ENCODE measurements around the gene MPZL1.

MPZL1 gene

GRCh38 chr1:167752219-167752985, 30.6 kb downstream of the MPZL1 start:
- DNase-seq = no peak

DNA sequence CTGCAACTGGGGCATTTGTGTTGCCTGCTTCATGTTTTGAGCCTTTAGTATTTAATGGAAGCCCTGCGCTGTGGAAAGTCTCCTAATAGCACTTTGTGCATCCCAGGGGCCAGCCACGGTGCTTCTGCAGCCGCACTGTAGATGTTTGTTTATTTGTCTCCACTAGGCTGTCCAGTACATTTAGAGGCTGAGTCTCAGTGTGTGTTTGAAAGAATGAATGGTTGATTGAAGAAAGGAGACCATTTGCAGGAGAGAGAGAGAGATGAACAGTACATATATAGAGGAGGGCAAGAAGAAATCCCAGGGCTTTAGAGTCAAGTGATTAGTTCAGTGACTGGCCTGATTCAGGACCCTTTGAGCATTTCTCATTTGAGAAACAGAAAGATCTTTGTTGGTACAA, 33.9 kb downstream of the MPZL1 start:
- DNase-seq = no peak

GRCh38 chr1:167756730-167757405, 35.1 kb downstream of the MPZL1 start:
- DNase-seq = no peak

GRCh38 chr1:167757433-167758309, 35.9 kb downstream of the MPZL1 start:
- DNase-seq = no peak

DNA sequence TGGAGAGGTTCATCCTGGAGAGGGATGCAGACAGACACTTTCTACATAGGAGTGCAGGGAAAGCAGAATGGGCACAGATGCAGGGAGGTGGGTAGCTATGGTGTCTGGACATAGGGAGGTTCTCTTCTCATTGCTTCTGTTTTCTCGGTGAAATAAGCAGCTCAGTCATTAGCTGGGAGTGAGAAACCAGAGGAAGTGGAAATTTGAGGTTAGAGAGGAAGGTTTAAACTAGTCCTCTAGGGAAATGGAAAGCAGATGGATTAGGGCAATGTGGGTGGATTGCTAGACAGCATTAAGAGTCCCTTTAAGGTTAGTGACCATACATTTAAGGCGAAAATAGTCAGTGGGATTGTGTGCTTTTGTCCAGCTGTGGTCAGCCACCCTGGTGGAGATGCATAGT, 39.6 kb downstream of the MPZL1 start:
- peak; percentile 68 for DNase-seq

DNA sequence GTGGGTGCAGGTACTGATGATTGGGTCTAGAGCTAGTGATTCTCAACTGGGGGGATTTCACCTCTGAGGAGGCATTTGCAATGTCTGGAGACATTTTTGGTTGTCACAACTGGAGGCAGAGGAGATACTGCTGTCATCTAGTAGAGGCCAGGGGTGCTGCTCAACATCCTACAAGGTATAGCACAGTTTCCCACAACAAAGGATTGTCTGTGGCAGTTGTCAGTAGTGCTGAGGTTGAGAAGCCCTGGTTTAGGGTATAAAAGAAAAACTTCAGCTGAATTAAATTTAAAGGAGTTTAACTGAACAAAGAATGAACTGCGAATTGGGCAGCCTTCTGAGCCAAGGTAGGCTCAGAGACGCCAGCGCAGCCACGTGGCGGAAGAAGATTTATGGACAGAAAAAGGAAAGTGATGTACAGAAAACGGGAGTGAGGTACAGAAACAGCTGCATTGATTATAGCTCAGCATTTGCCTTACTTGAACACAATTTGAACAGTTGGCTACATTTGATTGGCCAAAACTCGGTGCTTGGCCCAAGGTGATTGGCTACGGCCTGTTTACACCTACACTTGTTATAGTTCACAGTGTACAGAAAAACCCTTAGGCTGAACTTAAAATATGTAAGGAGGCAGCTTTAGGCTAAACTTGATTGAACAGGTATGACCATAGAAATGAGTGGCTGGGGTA, 40.4 kb downstream of the MPZL1 start:
- DNase-seq = no peak

- no peak for DNase-seq
Measured at GRCh38 chr1:167763525-167764220, 41.9 kb downstream of the MPZL1 start.

DNA sequence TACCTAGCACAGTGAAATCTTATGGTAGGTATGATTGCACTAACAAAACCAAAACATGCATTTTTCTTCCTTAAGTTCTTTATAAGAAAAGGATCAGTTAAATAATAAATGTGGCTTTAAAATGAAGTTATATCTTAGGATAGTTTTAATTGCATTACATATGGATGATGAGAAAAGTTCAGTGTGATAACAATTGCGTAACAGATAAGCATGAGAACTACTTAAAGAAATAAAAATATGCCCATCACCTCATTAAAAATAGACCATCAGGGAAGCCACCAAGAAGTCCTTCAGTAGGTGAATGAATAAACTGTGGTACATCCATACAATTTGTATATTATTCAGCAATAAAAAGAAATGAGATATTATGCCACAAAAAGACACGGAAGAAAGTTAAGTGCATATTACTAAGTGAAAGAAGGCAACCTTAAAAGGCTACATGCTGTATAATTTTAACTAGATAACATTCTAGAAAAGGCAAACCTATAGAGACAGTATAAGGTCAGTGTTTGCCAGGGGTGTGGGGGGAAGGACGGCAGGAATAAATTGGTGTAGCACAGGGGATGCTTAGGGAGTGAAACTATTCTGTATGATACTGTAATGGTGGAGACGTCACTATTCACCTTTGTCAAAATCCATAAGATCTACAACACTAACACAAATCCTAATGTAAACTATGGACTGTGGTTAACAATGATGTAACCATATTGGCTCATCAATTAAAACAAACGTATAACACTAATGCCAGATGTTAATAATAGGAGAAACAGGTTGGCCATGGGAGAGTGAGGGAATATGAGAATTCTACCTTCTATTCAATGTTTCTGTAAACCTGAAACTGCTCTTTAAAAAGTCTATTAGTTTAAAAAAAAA, 42.9 kb downstream of the MPZL1 start:
- DNase-seq = no peak

- DNase-seq = no peak
Measured at GRCh38 chr1:167765496-167765895, 43.7 kb downstream of the MPZL1 start.

- DNase-seq = no peak
Measured at GRCh38 chr1:167766538-167766937, 44.8 kb downstream of the MPZL1 start.

- peak; percentile 56 for DNase-seq
Measured at GRCh38 chr1:167767761-167768160, 46.0 kb downstream of the MPZL1 start.

GRCh38 chr1:167770127-167770526, 48.3 kb downstream of the MPZL1 start:
- DNase-seq = no peak

- no peak for DNase-seq
Measured at GRCh38 chr1:167772436-167772835, 50.7 kb downstream of the MPZL1 start.

- DNase-seq = no peak
Measured at GRCh38 chr1:167773516-167773915, 51.7 kb downstream of the MPZL1 start.

DNA sequence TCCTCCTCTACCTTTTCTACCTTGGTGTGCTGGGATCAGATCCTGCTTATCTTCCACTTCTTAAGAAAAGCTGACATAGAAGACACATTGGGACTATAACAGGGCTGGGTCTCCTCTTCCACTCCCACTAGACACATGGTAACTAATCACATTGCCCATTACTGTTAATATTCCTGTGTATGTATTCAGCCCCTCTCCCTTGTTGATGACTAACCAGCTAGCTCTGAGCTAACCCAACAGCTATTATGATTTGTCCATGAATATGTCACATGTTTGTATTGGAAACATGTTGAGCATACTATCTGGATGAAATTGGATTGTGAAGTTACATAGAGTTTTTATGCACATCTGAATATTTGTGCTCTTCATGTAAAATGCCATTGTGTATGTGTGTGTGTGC, 52.9 kb downstream of the MPZL1 start:
- no peak for DNase-seq

DNA sequence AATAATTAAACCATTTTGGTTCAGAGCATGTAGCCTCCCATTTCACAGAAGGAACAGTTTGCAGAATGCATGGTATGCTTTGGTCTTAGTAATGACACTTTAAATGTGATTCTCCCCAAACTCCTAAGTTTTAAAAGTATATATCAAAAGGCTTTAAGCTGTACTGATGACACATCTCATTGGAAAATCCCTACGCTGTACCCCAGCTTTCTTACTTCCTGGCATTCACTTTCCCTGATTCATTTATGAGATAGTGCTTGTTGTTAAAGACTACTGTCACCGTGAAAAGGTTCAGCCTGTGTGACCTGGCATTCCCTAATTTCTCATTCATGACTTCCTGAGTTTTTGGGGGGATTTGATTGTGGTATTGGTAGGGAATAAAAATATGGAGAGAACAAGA, 53.4 kb downstream of the MPZL1 start:
- DNase-seq = peak; percentile 45

DNA sequence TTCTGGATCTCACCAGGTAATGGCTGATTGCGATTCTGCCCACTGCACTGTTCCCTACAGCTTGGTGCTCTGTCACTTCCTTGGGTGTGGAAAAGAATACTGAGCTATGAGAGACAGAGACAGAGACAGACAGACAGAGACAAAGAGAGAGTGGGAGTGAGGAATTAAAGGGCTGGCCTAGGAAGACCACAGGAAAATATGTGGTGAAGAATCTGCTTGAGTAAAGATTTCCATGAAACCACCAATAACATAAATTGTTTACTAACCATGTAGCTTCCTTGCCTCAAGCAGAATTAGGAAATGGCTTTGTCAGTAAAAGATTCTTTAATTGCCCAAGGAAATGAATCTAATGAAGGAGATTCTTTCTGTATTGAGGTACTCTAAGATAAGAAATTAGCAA, 54.4 kb downstream of the MPZL1 start:
- no peak for DNase-seq

GRCh38 chr1:167776616-167777268, 55.0 kb downstream of the MPZL1 start:
- DNase-seq = no peak

DNA sequence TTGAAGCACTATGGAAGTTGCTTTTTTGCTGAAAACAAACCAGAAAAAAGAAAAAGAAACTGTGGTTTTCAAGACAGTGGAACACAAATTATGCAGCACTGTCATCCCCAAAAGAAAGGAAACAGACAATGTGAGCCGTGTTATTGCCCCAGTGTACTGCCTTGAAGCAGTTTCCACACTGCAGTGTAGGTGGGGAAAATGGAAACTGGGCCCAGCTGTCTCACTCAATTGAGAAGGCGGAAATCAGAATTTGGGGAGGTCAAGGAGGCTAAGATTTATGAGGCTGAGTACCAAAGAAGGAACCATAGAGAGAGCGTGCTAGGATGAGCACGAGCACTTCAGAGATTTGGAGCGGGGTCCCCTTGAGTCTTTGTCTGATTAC, 55.5 kb downstream of the MPZL1 start:
- DNase-seq = peak; percentile 54

DNA sequence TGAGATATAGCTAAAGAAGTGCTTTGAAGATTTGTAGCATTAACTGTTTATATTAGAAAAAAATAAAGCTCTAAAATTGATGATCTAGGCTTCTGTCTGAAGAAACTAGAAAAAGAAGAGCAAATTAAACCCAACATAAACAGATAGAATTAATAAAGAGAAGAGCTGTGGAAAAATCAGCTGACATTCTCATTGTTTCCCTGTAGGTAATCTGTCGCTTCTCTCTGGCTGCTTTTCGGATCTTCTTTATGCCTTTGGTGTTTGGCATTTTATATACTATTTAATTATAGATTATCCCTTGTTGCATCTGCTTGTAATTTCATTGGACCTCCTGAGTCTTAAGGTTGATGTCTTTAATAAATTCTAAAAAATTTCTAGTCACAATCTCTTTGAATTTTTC, 59.8 kb downstream of the MPZL1 start:
- DNase-seq = no peak

- no peak for DNase-seq
Measured at GRCh38 chr1:167782946-167783345, 61.2 kb downstream of the MPZL1 start.
